ENCODE results near the gene MLIP.

DNA sequence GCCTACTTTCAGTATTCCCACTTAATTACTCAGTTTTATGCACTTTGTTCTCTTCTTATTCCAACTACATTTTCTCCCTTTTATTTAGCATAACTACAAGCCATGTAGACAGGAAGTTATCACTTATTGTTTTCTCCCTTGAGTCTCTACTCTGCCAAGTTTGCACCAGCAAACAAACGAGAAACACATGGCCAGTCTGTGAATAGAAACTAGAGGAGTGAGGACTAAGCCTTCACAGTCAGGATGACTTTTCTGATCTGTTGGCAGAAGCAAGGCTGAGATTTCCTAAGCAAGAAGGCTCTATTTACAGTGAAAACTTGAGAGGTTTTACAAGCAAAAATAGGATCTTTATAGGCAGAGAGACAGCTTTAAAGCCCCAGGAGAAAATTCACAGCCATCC is 127.2 kb downstream of the MLIP start:
- TF ChIP-seq, protein P1, sequence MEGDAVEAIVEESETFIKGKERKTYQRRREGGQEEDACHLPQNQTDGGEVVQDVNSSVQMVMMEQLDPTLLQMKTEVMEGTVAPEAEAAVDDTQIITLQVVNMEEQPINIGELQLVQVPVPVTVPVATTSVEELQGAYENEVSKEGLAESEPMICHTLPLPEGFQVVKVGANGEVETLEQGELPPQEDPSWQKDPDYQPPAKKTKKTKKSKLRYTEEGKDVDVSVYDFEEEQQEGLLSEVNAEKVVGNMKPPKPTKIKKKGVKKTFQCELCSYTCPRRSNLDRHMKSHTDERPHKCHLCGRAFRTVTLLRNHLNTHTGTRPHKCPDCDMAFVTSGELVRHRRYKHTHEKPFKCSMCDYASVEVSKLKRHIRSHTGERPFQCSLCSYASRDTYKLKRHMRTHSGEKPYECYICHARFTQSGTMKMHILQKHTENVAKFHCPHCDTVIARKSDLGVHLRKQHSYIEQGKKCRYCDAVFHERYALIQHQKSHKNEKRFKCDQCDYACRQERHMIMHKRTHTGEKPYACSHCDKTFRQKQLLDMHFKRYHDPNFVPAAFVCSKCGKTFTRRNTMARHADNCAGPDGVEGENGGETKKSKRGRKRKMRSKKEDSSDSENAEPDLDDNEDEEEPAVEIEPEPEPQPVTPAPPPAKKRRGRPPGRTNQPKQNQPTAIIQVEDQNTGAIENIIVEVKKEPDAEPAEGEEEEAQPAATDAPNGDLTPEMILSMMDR (IDR thresholded peaks at IDR 0.05; ENCODE audit: low read length), result no peak
- no peak for TF ChIP-seq EZH2 (IDR thresholded peaks at IDR 0.05; ENCODE audit: borderline replicate concordance, low read length)
